Duodenal mucosa (tissue), 2 donors: ENCODE data around the gene CCDC158.
"Not testable (repeated sequence)": the region's sequence is repeated elsewhere in the genome, so short reads cannot be mapped to it uniquely, and the experiment has no call there.

Source experiments
- H3K27ac ChIP-seq: one replicate; pipeline ENCODE4 v1.7.0; 2013; ENCODE audit warnings: low read depth, low read length
- H3K27me3 ChIP-seq, 2 donors: one replicate each; pipeline ENCODE4 v1.7.0; 2013; ENCODE audit warnings: low read length in 2 of 2, control low read depth in 1 of 2; ENCODE audit not compliant: insufficient read depth in 2 of 2, control insufficient read depth in 1 of 2
- H3K36me3 ChIP-seq, 2 donors: one replicate each; pipeline ENCODE4 v1.7.0; 2013; ENCODE audit warnings: low read length in 2 of 2, control low read depth in 1 of 2; ENCODE audit not compliant: insufficient read depth in 2 of 2, control insufficient read depth in 1 of 2
- H3K4me1 ChIP-seq, 2 donors: one replicate each; pipeline ENCODE4 v1.7.0; 2013; ENCODE audit warnings: low read length in 2 of 2, control low read depth in 1 of 2; ENCODE audit not compliant: insufficient read depth in 2 of 2, control insufficient read depth in 1 of 2
- H3K4me3 ChIP-seq, 2 donors: one replicate each; pipeline ENCODE4 v1.7.0; 2013; ENCODE audit warnings: low read length in 2 of 2, low read depth in 1 of 2
- H3K9ac ChIP-seq, 2 donors: one replicate each; pipeline ENCODE4 v1.7.0; 2013; ENCODE audit warnings: low read length in 2 of 2, low read depth in 1 of 2
- H3K9me3 ChIP-seq, 2 donors: one replicate each; pipeline ENCODE4 v1.7.0; 2013; ENCODE audit warnings: low read length in 2 of 2, control low read depth in 1 of 2; ENCODE audit not compliant: control insufficient read depth in 1 of 2

Gene CCDC158

GRCh38 chr4:76292730-76293129, 128.2 kb downstream of the CCDC158 start:
- Histone ChIP-seq H3K27me3 (no peaks in the 10 kb centered on the region), H3K4me3 (no peak overlapping the region), H3K9ac (no peak overlapping the region), H3K36me3 (no peaks in the 10 kb centered on the region), H3K9me3 (no peaks in the 10 kb centered on the region), H3K27ac (no peak overlapping the region), H3K4me1 (no peaks in the 10 kb centered on the region)

DNA sequence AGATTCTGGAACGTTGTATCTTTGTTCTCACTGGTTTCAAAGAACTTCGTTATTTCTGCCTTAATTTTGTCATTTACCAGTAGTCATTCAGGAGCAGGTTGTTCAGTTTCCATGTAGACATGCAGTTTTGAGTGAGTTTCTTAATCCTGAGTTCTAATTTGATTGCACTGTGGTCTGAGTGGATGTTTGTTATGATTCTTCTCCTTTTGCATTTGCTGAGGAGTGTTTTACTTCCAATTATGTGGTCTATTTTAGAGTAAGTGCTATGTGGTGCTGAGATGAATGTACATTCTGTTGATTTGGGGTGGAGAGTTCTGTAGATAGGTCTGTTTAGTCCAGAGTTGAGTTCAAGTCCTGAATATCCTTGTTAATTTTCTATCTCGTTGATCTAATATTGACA, 133.1 kb downstream of the CCDC158 start:
- H3K4me1 ChIP-seq, H3K9me3 ChIP-seq, H3K36me3 ChIP-seq, H3K9ac ChIP-seq, H3K4me3 ChIP-seq, H3K27ac ChIP-seq, H3K27me3 ChIP-seq: not testable (repeated sequence)

DNA sequence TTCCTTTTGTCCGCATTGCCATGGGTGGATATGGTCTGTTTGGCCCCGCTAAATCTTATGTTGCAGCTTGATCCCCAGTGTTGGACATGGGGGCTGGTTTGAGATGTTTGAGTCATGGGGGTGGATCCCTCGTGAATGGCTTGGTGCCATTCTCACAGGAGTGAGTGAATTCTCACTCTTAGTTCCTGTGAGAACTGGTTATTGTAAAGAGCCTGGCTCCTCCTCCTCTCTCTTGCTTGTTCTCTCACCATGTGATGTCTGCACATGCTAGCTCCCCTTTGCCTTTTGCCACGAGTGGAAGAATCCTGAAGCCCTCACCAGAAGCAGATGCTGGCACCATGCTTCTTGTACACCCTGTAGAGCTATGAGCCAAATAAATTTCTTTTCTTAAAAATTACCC, 137.0 kb downstream of the CCDC158 start:
- no peaks in the 10 kb centered on the region for H3K9me3 ChIP-seq
- H3K27me3 ChIP-seq, result no peaks in the 10 kb centered on the region
- no peaks in the 10 kb centered on the region for H3K36me3 ChIP-seq
- H3K27ac ChIP-seq, result no peak overlapping the region
- peaks cover 11 to 15% of the 10 kb centered on the region in 2 donors for H3K4me1 ChIP-seq
- H3K9ac ChIP-seq, result no peak overlapping the region
- no peak overlapping the region for H3K4me3 ChIP-seq

GRCh38 chr4:76282941-76283689, 137.8 kb downstream of the CCDC158 start:
- H3K36me3 ChIP-seq, result no peaks in the 10 kb centered on the region
- no peaks in the 10 kb centered on the region for H3K9me3 ChIP-seq
- peaks cover 15 to 19% of the 10 kb centered on the region in 2 donors for H3K4me1 ChIP-seq
- H3K4me3 ChIP-seq, result no peak overlapping the region
- H3K9ac ChIP-seq, result no peak overlapping the region
- H3K27ac ChIP-seq, result no peak overlapping the region
- no peaks in the 10 kb centered on the region for H3K27me3 ChIP-seq

GRCh38 chr4:76281594-76281993, 139.3 kb downstream of the CCDC158 start:
- not testable (repeated sequence) for H3K4me3 ChIP-seq, H3K9ac ChIP-seq, H3K27me3 ChIP-seq, H3K9me3 ChIP-seq, H3K27ac ChIP-seq, H3K36me3 ChIP-seq
- H3K4me1 ChIP-seq, result peaks cover 15 to 21% of the 10 kb centered on the region in 2 donors

DNA sequence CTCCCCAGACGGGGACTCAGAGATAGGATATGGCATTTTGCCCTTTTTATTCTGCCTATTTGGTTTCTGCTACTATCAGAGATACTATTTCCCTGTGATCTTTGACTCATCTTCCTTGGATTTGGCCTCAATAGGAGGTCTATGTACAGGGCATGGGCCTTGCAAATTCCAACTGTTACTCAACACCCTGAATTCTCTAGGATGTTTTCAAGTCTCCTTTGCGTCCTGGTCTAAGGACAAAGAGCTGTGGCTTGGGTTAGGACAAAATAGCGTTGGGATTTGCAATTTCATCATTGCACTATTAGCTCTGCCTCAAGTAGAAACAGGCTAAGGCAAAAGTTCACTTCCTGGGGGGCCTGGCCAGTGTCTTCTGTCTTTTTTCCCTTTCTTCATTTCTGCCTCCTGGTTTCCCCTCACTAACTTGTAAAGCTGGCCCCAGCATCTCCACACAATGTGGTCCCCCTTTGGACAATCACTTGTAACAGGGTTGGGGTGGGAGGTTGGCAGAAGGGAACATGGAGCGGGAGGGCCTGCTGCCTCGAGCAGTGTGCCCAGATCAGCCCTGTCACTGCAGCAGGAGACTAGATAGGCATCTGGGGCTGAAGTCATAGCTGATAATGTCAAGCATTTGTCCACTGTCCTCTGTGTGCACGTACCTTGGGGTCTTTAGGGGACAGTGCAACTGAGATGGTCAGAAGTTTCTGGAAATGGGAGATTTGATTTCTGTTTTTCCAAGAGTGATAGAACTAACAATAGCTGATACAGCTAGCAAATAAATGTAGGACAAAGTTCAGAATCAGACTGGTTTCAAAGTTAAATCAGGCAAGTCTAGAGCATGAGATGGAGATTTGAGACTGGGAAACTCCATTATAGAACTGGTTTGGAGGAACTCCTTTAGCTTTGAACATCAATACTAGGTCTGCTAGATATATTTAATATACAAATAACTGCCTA, 140.2 kb downstream of the CCDC158 start:
- no peaks in the 10 kb centered on the region for H3K27me3 ChIP-seq
- no peaks in the 10 kb centered on the region for H3K36me3 ChIP-seq
- H3K9ac ChIP-seq, result no peak overlapping the region
- H3K4me1 ChIP-seq, result peaks cover 15 to 21% of the 10 kb centered on the region in 2 donors
- no peaks in the 10 kb centered on the region for H3K9me3 ChIP-seq
- no peak overlapping the region for H3K27ac ChIP-seq
- H3K4me3 ChIP-seq, result no peak overlapping the region

DNA sequence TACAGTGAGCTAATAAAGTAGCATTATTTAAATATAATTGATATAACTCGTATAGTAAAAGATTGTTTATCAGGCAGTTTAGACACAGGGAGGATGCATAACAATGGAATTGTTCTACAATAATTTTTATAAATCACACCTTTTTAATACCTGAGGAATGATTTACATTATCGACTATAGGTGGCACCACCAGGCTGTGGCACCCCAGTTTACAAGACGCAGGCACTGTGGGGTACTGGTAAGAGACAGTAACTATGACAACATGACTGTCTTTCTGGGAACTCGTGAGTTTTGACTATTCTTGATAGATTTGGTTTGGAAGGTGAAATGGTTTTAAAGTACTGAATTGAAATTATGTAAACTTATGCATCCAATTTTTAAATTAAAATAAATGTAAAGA, 141.5 kb downstream of the CCDC158 start:
- Histone ChIP-seq H3K36me3 (no peaks in the 10 kb centered on the region), H3K27me3 (no peaks in the 10 kb centered on the region), H3K27ac (no peak overlapping the region), H3K4me3 (no peak overlapping the region), H3K4me1 (peaks cover 15 to 21% of the 10 kb centered on the region in 2 donors), H3K9me3 (no peaks in the 10 kb centered on the region), H3K9ac (no peak overlapping the region)

GRCh38 chr4:76278583-76278982, 142.4 kb downstream of the CCDC158 start:
- Histone ChIP-seq H3K36me3 (no peaks in the 10 kb centered on the region), H3K4me1 (peaks cover 15 to 21% of the 10 kb centered on the region in 2 donors), H3K4me3 (no peak overlapping the region), H3K27ac (no peak overlapping the region), H3K9me3 (no peaks in the 10 kb centered on the region), H3K27me3 (no peaks in the 10 kb centered on the region), H3K9ac (no peak overlapping the region)

GRCh38 chr4:76277667-76278066, 143.3 kb downstream of the CCDC158 start:
- H3K4me1 ChIP-seq, result peaks cover 15 to 21% of the 10 kb centered on the region in 2 donors
- no peaks in the 10 kb centered on the region for H3K36me3 ChIP-seq
- H3K9ac ChIP-seq, result no peak overlapping the region
- H3K27me3 ChIP-seq, result no peaks in the 10 kb centered on the region
- H3K4me3 ChIP-seq, result no peak overlapping the region
- no peaks in the 10 kb centered on the region for H3K9me3 ChIP-seq
- no peak overlapping the region for H3K27ac ChIP-seq

GRCh38 chr4:76276813-76277212, 144.1 kb downstream of the CCDC158 start:
- no peaks in the 10 kb centered on the region for H3K27me3 ChIP-seq
- H3K4me1 ChIP-seq, result peaks cover 15 to 21% of the 10 kb centered on the region in 2 donors

More at GRCh38 chr4:76276813-76277212, 144.1 kb downstream of the CCDC158 start:
- no peak overlapping the region for H3K9ac ChIP-seq
- H3K4me3 ChIP-seq, result no peak overlapping the region
- no peaks in the 10 kb centered on the region for H3K36me3 ChIP-seq
- no peak overlapping the region for H3K27ac ChIP-seq
- H3K9me3 ChIP-seq, result no peaks in the 10 kb centered on the region
